HG03066 (cell line): ENCODE results near the gene SEMA4C.

Experiments
- ATAC-seq: cut with Tn5 transposase; IDR thresholded peaks from one replicate; pipeline ENCODE4 v1.9.1; 2021; ENCODE audit warnings: low read depth; ENCODE audit not compliant: unreplicated experiment

Gene SEMA4C

GRCh38 chr2:96824079-96824870 is 45.6 kb downstream of the SEMA4C start:
- no peak for ATAC-seq

- no peak for ATAC-seq
Measured at GRCh38 chr2:96823198-96823597, 46.7 kb downstream of the SEMA4C start.

GRCh38 chr2:96822786-96823185 is 47.1 kb downstream of the SEMA4C start:
- no peak for ATAC-seq

GRCh38 chr2:96821113-96821675 is 48.7 kb downstream of the SEMA4C start:
- ATAC-seq, result no peak

GRCh38 chr2:96819876-96820511 is 49.9 kb downstream of the SEMA4C start:
- ATAC-seq, result no peak

GRCh38 chr2:96819128-96819875 is 50.6 kb downstream of the SEMA4C start:
- no peak for ATAC-seq

- ATAC-seq, result no peak
Measured at GRCh38 chr2:96817882-96818281, 52.0 kb downstream of the SEMA4C start.

GRCh38 chr2:96816836-96817702 is 52.8 kb downstream of the SEMA4C start:
- no peak for ATAC-seq

GRCh38 chr2:96816127-96816835 is 53.6 kb downstream of the SEMA4C start, which contains the start of gene CNNM3:
TSS of gene CNNM3 (plus strand) at chr2:96816268. CDS start at chr2:96816278, 10 bp downstream.
- peak; percentile 89 for ATAC-seq

GRCh38 chr2:96815326-96816126 is 54.4 kb downstream of the SEMA4C start:
- no peak for ATAC-seq

- ATAC-seq, result no peak
Measured at GRCh38 chr2:96813656-96814055, 56.2 kb downstream of the SEMA4C start.

- ATAC-seq, result no peak
Measured at GRCh38 chr2:96811917-96812316, 58.0 kb downstream of the SEMA4C start.

GRCh38 chr2:96810783-96811192 is 59.1 kb downstream of the SEMA4C start:
- no peak for ATAC-seq

- no peak for ATAC-seq
Measured at GRCh38 chr2:96809951-96810782, 59.7 kb downstream of the SEMA4C start.
